AG09319 (cell line): ENCODE measurements around the gene BCKDK.

ENCODE experiments used
- DNase-seq: peaks from one replicate; pipeline ENCODE4 v3.0.0-alpha.2; 2010; ENCODE audit warnings: low read depth; ENCODE audit errors: extremely low read depth
- TF ChIP-seq, protein P1 (sequence below): IDR thresholded peaks from 2 replicates; pipeline ENCODE4 v1.5.1; 2011; ENCODE audit warnings: low read depth, mild to moderate bottlenecking, inconsistent platforms, low read length, moderate library complexity

The BCKDK gene

DNA sequence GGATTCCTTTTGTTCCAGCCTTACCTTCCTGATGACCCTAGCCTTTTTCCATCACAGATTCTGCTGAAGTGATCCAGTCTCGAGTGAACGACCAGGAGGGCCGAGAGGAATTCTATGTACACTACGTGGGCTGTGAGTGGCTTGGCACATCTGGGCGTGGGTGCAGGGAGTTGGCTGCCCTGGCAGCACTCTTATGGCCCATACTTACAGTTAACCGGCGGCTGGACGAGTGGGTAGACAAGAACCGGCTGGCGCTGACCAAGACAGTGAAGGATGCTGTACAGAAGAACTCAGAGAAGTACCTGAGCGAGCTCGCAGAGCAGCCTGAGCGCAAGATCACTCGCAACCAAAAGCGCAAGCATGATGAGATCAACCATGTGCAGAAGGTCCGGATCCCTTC, 11.9 kb downstream of the BCKDK start:
- DNase-seq = no peak
- TF ChIP-seq, protein P1, sequence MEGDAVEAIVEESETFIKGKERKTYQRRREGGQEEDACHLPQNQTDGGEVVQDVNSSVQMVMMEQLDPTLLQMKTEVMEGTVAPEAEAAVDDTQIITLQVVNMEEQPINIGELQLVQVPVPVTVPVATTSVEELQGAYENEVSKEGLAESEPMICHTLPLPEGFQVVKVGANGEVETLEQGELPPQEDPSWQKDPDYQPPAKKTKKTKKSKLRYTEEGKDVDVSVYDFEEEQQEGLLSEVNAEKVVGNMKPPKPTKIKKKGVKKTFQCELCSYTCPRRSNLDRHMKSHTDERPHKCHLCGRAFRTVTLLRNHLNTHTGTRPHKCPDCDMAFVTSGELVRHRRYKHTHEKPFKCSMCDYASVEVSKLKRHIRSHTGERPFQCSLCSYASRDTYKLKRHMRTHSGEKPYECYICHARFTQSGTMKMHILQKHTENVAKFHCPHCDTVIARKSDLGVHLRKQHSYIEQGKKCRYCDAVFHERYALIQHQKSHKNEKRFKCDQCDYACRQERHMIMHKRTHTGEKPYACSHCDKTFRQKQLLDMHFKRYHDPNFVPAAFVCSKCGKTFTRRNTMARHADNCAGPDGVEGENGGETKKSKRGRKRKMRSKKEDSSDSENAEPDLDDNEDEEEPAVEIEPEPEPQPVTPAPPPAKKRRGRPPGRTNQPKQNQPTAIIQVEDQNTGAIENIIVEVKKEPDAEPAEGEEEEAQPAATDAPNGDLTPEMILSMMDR = no peak

DNA sequence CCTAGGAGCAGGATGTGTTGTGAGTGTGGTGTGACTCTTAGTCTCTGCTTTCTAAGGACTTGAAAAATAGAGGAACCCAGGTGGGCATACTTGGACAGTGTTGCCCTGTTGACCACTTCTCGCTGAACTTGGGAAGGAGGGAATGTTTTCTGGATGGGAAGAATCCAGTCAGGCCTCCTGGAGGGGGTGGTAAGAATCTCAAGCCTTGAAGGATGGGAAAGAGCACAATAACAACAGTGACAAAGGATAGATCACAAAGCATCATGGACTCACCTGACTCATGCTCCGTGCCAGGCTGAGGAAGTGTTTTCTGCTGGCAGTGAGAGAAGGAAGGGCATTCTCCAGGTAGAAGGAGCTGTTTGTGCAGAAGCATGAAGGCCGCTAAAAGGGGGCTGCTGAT, 17.7 kb downstream of the BCKDK start:
- DNase-seq = no peak
- TF ChIP-seq, protein P1 = no peak

DNA sequence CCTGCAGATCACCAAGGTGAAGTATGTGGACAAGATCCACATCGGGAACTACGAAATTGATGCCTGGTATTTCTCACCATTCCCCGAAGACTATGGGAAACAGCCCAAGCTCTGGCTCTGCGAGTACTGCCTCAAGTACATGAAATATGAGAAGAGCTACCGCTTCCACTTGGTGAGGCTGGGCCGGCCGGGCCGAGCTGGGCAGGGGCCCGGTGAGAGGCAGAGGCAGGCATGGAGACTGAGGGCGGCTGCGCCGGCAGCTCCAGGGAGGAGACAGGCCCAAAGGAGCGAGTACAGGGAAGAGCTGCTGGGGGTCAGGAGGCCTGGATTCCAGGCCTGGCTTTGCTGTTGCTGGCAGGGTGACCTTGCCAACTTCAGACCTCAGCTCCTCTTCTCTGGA, 19.0 kb downstream of the BCKDK start:
- no peak for DNase-seq
- TF ChIP-seq, protein P1 = no peak

DNA sequence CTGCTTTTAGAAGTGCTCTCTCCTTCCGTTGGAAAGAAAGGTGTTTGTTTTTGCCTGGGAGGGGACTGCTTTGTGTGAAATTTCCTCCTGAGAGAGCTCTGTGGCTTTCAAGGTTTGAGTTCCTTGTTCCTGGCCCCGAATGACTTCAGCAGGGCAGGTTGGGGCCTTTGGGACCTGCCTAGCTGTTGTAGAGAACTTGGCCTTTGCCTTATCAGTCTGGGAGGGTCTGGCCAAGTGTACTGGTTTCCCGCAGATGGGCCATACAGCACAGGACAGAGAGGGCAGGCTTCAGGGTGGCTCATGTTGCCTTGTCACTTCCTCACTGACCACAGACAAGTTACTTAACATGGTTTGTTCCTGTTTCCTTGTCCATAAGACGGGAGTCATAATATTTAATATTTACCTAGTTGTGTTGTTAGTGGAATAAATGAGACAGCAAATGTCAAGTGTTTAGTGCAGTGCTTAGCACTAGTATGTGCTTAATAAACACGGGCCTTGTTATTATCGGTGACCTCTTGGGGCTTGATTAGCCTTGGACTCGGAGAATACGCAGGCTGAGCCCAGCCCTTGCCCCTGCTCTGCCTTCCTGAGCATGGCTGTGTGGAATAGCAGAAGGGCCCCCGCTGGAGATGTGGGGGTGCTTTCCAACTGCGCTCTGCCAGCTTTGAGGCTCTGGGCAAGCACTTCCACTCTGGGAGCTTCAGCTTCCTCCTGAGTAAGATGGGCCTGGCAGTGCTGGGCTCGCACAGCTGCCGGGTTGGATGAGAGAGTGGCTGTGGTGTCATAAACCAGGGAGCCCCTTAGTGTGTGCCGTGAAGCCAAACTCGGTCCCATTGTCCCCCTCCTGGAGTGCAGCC, 20.8 kb downstream of the BCKDK start:
- TF ChIP-seq, protein P1 = no peak
- no peak for DNase-seq

DNA sequence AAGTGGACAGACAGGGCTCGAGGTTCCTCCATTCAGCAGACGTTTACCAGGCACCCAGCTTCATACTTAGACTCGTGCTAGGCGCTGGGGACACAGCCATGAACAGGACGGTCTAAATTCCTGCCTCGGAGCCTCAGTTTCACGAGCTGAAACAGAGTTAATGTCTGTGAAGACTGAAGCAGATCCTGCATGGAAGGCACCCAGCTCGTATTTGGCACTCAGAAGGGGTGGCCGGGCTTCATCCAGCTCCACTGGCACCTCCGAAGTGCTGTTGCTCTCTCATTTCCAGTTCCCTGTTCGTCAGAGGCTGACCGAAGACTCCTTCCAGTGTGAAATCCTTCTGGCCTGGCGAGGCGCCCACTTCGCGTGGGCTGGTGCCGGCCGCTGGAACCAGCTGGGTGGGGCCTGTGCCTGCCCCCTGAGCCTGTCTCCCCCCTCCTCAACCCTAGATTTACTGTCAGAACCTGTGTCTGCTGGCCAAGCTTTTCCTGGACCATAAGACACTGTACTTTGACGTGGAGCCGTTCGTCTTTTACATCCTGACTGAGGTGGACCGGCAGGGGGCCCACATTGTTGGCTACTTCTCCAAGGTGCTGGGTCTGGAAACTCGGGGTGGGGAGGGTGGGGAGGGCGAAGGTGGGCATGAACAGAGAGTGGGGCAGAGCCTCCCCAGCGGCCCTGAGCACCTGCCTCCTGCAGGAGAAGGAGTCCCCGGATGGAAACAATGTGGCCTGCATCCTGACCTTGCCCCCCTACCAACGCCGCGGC, 21.6 kb downstream of the BCKDK start:
- TF ChIP-seq, protein P1 = no peak
- no peak for DNase-seq

DNA sequence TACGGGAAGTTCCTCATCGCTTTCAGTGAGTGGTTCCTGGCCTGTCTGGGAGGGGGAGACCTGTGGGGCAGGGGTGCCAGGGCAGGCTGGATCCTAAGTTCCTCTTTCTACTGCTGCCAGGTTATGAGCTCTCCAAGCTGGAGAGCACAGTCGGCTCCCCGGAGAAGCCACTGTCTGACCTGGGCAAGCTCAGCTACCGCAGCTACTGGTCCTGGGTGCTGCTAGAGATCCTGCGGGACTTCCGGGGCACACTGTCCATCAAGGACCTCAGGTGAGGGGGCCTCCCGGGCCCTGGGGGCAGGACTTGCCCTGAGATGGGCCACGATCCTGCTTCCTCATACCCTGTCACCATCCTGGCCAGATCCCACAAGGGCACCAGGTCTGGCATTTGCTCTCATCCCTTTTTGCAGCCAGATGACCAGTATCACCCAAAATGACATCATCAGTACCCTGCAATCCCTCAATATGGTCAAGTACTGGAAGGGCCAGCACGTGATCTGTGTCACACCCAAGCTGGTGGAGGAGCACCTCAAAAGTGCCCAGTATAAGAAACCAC, 22.2 kb downstream of the BCKDK start:
- no peak for DNase-seq

More for the DNA sequence above, 22.2 kb downstream of the BCKDK start:
- TF ChIP-seq, protein P1 = no peak
